ENCODE data around the gene TSC1.
A peak's percentile ranks its signal among the peaks of the same experiment; 100 is the strongest.

Gene TSC1

DNA sequence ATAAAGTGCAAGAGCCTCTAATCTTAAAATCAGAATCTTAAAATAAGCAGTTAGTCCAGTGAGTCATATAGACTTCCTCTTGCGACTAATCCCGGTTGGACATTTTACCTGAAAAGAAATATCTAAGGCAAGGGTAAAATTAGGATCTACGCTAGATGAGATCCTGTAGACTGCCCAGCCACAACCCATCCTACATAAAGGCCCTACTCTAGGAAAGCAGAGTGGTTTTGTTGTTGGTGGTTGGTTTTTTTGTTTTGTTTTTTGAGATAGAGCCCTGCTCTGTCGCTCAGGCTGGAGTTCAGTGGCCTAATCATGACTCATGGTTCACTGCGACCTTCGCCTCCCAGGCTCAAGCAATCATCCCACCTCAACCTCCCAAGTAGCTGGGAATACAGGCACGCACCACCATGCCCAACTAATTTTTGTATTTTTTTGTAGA lies 6.9 kb downstream of the TSC1 start:
- no peak for DNase-seq (ENCODE audit: low read depth in 2 of 2)

GRCh38 chr9:132935026-132935425 lies 9.4 kb downstream of the TSC1 start:
- DNase-seq (ENCODE audit: low read depth in 2 of 2) = no peak

DNA sequence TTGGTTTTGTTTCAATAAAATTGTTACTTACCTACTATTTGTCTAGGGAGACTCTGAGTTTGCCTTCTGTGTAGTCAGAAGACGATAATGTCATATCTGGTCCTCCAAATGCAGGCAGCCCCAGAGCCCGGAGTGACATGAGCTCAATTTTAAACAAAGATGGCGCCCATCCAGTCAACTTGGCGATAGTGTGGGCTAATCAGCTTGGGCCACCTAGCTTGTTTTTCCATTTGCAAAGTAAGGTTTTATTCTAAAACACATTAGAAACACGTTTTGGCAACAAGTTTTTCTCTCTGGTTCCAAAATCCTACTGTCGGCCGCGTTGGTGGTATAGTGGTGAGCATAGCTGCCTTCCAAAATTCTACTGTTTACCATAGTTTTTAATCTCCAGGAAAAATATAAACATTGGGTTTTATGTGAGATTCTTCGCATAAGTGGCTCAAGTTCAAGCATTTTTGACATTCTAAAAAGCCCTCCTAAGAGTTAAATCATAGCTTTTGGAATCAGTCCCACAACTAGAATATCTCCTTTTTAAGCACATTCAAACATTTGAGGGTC lies 13.2 kb downstream of the TSC1 start:
- DNase-seq (ENCODE audit: low read depth in 2 of 2) = no peak

DNA sequence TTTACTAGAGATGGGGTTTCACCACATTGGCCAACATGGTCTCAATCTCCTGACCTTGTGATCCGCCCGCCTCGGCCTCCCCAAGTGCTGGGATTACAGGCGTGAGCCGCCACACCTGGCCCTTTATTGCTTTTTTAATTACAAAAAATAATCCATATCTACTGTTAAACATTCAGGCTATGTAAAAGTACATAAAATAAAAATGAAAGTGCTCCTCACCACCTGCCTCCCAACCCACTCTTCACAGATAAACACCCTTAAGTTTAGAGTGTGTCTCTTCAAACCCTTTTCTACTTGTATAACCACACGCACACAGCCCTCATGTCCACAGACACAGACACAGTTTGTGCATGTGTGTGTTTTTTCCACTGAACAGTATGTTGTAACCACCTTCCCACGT lies 16.7 kb downstream of the TSC1 start:
- DNase-seq (ENCODE audit: low read depth in 2 of 2) = no peak

DNA sequence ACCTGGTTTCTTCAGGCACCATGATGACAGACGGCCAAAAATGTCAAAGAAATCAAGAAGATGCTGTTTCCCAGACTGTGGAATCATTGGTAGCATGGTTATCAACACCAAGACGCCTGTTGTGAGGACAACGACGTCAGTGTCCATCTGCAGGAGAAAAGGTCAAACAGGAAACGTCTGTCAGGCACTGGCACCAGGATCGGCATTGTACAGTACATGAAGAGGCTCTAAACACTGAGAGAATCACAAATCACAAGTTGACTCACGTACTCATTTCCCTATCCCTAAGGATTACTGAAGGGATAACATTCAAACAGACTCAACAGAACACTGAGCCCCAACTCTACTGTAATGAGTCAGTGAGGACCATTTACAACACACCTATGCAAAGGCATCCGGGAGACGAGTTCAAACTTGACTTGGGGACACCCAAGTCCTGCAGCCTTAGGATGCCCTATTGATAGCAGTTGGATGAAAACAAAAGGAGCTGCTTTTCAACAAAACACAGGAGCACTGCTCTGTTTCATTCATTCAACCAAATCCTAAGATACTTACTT lies 21.0 kb downstream of the TSC1 start:
- DNase-seq (ENCODE audit: low read depth in 2 of 2) = no peak

GRCh38 chr9:132919614-132920268 lies 24.7 kb downstream of the TSC1 start:
- DNase-seq (ENCODE audit: low read depth in 2 of 2) = no peak

- DNase-seq (ENCODE audit: low read depth in 2 of 2) = no peak
Measured at GRCh38 chr9:132914924-132915323, 29.5 kb downstream of the TSC1 start.

- DNase-seq (ENCODE audit: low read depth in 2 of 2) = no peak
Measured at GRCh38 chr9:132912131-132912530, 32.3 kb downstream of the TSC1 start.

DNA sequence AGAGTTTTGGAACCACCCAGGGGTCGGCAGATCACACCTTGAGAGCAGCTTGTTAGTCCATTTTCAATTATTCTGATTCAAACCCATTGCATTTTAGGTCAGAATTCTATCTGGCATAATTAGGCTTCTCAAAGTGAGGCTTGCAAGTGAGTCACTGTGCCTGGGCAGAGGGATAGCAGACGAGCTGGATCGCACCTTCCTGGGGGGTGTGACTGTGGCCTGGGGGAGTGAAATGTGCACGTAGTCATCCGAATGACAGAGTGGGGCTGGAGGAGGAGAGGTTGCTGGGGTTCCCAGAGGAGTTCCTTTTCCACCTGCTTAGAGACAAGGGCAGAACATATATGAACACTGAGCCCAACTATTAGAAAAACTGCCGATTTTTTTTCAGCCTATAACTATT lies 34.0 kb downstream of the TSC1 start:
- DNase-seq (ENCODE audit: low read depth in 2 of 2) = no peak

GRCh38 chr9:132909311-132909710 lies 35.1 kb downstream of the TSC1 start:
- DNase-seq (ENCODE audit: low read depth in 2 of 2) = no peak

DNA sequence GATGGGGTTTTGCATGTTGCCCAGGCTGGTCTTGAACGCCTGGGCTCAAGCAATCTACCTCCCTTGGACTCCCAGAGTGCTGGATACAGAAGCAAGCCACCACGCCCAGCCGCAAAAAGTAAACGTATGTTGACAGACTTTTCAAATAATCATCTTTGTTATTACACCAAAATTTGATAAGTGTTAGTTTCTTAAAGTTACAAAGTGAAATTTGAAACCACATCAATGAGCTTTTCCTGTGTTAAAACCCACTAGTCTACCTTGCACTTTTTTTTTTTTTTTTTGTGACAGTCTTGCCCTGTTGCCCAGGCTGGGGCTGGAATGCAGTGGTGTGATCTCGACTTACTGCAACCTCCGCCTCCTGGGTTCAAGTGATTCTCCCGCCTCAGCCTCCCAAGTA lies 35.8 kb downstream of the TSC1 start:
- DNase-seq (ENCODE audit: low read depth in 2 of 2) = no peak

DNA sequence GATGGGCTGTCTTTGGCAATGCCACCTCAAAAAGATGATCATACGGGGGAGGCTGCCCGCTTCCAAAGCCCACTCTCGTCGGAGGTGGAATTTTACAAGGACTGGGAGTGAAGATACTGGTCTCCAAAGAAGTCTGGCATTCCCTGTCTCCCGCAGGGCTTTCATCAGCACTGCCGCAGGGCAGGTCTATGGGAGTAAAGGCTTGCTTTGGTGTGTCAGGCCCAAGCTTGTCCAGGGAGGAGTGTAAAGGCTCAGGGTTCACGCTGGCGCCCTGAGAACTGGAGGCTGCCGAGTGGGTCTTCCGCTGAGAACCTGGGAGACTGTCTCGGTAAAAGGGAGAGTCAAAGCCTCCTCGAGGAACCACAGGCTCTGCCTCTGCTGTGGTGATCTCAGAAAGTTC lies 38.7 kb downstream of the TSC1 start:
- no peak for DNase-seq (ENCODE audit: low read depth in 2 of 2)

DNA sequence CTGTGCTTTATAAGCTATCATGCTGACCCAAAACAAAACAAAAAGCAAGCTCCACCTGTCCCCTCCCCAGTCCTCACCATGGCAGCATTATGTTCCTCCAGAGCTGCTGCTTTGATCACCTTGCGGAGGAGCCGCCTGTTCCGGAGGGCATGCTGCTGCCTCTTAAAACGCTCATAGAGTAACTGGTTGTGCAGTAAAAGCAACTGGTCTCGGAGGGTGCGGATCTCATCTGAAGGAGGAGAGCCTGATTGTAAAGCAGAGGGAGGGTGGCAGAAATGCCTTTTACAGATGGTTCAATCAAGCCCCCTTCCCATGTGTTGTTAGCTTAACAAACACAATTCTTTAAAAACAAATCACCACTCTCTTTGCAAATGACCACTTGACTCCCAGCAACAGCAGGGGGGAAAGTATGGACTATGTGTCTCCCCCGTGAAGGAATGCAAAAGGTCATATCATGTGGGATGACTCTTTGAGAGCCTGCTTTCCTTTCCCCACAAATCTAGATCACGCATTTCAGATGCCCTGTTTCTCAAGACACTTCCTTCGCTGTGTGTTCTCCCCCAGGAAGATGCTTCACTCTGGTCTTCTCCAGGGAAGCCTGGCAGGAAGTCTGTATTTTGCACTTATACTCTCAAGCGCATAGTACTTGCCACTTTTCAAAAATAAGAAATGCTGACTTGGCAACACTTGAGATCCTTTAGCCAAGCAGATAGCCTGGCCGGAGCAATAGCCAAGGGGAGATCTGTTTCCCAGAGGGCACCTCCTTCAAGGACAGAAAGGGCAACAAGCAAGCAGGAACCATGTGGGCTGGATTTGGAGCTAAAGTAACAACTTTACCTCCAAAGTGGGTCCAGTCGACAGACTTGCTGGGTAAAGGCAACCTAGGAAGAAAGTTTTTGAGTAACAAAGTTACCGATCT lies 40.6 kb downstream of the TSC1 start:
- DNase-seq (ENCODE audit: low read depth in 2 of 2) = no peak

GRCh38 chr9:132901858-132902831 lies 42.3 kb downstream of the TSC1 start:
- DNase-seq (ENCODE audit: low read depth in 2 of 2) = peak; percentile 53 to 71

GRCh38 chr9:132898051-132898450 lies 46.4 kb downstream of the TSC1 start:
- DNase-seq (ENCODE audit: low read depth in 2 of 2) = no peak

DNA sequence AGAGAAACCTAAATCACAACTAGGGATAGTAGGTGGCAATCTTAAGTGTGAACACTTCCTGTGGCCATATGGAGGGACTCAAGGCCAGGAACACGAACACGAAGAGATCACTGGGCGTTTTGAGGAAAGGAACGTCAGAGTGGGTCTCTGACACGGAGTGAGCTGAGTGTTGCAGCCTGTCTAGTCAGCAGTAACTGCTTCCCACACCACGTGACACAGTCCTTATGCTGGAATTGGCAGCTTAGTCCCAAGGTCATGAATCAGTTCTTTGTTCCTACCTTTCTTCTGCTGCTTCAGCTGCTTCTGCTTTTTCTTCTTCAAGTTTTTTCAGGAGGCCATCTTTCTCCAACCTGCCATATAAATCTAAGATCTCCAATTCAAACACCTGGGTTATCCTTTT lies 47.5 kb downstream of the TSC1 start:
- no peak for DNase-seq (ENCODE audit: low read depth in 2 of 2)

DNA sequence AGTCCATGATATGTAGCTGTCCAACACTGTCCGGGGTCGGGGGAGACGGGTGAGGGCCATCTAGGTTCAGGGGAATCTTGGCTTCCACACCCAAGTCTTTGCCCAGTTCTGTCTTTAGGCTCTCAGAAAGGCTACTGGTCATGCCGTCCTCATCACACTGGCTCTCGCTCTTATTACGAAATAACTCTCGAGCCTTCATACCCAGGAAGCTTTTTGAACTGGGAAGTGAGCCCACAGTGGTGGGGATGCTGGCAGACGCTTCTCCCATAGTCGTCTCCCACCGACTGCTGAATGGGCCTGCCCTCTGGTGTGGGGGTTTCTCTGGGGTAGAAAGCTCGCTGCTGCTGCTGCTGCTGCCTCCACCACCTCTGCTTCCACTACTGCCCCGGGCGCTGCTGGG lies 48.2 kb downstream of the TSC1 start:
- no peak for DNase-seq (ENCODE audit: low read depth in 2 of 2)

DNA sequence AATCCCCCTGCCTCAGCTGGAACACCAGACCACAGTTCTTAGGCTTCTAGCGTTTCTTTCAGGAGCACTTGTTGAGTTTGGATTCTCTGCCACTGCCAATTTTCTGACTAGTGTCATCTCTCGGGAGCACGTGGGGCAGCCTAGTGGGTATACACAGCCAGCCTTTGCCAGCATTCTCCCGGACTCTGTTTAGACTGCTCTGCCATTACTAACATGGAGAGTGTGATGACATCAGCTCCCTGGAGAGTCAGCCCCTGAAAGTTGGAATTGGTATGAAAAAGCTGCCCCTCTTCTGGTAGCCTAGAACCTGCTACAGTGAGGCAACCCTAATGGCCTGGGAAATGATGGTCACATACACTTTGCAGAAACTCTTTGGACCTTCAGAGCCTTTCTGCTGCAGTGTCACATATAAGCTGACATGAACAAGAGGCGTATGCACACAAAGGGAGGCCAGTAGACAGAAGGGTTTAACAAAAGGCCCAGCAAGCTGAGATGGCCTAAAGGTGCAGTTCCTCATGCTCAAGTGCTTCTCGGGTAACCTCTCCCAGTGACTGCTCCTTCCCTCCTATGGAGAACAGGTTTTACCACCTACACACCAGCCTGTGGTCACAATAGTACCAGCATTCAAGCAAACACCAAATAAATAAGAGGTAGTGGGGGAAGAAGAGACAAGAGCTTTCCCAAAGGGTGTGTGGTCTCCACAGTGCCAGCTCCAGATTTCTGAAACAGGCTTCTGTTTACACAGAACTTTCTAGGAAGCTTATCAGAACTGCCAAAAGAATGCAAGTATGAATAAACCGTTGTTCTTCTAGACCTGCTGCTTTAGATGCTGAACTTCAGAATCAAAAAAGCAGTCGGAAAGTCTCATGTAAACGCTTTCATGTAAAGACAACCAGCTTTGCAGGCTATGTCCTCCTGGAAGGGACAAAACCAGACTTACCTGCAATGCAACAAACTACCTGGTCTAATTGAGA lies 49.3 kb downstream of the TSC1 start:
- no peak for DNase-seq (ENCODE audit: low read depth in 2 of 2)

- DNase-seq (ENCODE audit: low read depth in 2 of 2) = no peak
Measured at GRCh38 chr9:132894346-132894745, 50.1 kb downstream of the TSC1 start.

GRCh38 chr9:132892400-132892799 lies 52.0 kb downstream of the TSC1 start:
- no peak for DNase-seq (ENCODE audit: low read depth in 2 of 2)

All from stimulated activated CD4-positive, alpha-beta T cell treated with anti-CD3 and anti-CD28 coated beads, Interleukin-1b, Interleukin-23, amount 100 ng/mL, for 4 hours (primary cell).